ENCODE results near the gene ENKD1. TPM values are rescaled to one million over a fixed set of nuclear protein-coding genes. Genes with fewer than 3 reads are reported as not detected.

Gene ENKD1
- total RNA-seq = 19.4 and 22.2 TPM in 2 replicates

GRCh38 chr16:67666559-67667452 is at the start of gene ENKD1, which contains the start of gene C16orf86:
Gene ENKD1, minus strand, starts transcription at chr16:67666750. Its CDS starts 308 bp downstream, at chr16:67666442.
Gene C16orf86, plus strand, starts transcription at chr16:67666814. Its CDS starts 157 bp downstream, at chr16:67666971.

GRCh38 chr16:67660564-67661028 is 6.0 kb downstream of the ENKD1 start, which contains the start of gene PARD6A:
Gene PARD6A, plus strand, starts transcription at chr16:67660960. Its CDS starts 79 bp downstream, at chr16:67661039.

GRCh38 chr16:67659675-67660563 is 6.6 kb downstream of the ENKD1 start, which contains the start of gene ACD:
Gene ACD, minus strand, starts transcription at chr16:67660260. Its CDS starts 40 bp downstream, at chr16:67660220.

Other genes with a start within 250 kb of the ENKD1 start
- gene HSD11B2, start 235.6 kb downstream of the ENKD1 start, total RNA-seq = not detected in 2 replicates
- 78.7 and 86.7 TPM in 2 replicates for gene ATP6V0D1, start 185.6 kb downstream of the ENKD1 start, total RNA-seq
- gene AGRP, start 183.2 kb downstream of the ENKD1 start, total RNA-seq = not detected in 2 replicates
- 43.0 and 68.8 TPM in 2 replicates for gene RIPOR1, start 137.9 kb downstream of the ENKD1 start, total RNA-seq
- 23.4 and 26.3 TPM in 2 replicates for gene CTCF, start 104.2 kb downstream of the ENKD1 start, total RNA-seq
- 0.28 and 0.36 TPM in 2 replicates for gene CARMIL2, start 21.6 kb downstream of the ENKD1 start, total RNA-seq
- gene ACD, start 6.5 kb downstream of the ENKD1 start, total RNA-seq = 13.4 and 14.6 TPM in 2 replicates
- 2.4 and 2.6 TPM in 2 replicates for gene PARD6A, start 5.8 kb downstream of the ENKD1 start, total RNA-seq
- gene C16orf86, start 64 bp upstream of the ENKD1 start, total RNA-seq = 0.99 and 1.2 TPM in 2 replicates
- 48.8 and 57.4 TPM in 2 replicates for gene GFOD2, start 52.6 kb upstream of the ENKD1 start, total RNA-seq
- gene RANBP10, start 139.8 kb upstream of the ENKD1 start, total RNA-seq = 4.6 and 5.6 TPM in 2 replicates
- gene TSNAXIP1, start 140.1 kb upstream of the ENKD1 start, total RNA-seq = 0.85 and 0.90 TPM in 2 replicates
- 31.8 and 37.5 TPM in 2 replicates for gene THAP11, start 175.6 kb upstream of the ENKD1 start, total RNA-seq
- 133 and 186 TPM in 2 replicates for gene NUTF2, start 180.2 kb upstream of the ENKD1 start, total RNA-seq
- 25.0 and 28.5 TPM in 2 replicates for gene CENPT, start 180.9 kb upstream of the ENKD1 start, total RNA-seq
- 73.2 and 73.6 TPM in 2 replicates for gene EDC4, start 206.3 kb upstream of the ENKD1 start, total RNA-seq
- gene NRN1L, start 218.1 kb upstream of the ENKD1 start, total RNA-seq = not detected in 2 replicates
- gene PSKH1, start 226.5 kb upstream of the ENKD1 start, total RNA-seq = 14.8 and 21.7 TPM in 2 replicates

Data from endothelial cell of coronary artery (primary cell).